K562 (cell line): Measurements from ENCODE around the gene CEACAM18. TPM values are rescaled to one million over a fixed set of nuclear protein-coding genes. Genes with fewer than 3 reads are reported as not detected.

Experiments used
- CCAR2 ChIP-seq: fragments of 200-400 bp; formaldehyde crosslinking; IDR thresholded peaks from 2 replicates; pipeline ENCODE4 v1.6.1; 2017; ENCODE audit warnings: mild to moderate bottlenecking, low read depth, low read length
- FOSL1 ChIP-seq: fragments of 200-800 bp; sonication (Bioruptor generic); conservative IDR thresholded peaks from 2 replicates; pipeline ENCODE4 v1.6.1; 2016; ENCODE audit warnings: missing genetic modification characterization, missing compliant biosample characterization
- GATAD2A ChIP-seq: fragments of 450-650 bp; IDR thresholded peaks from 2 replicates; pipeline ENCODE4 v1.6.1; 2017
- HDAC1 ChIP-seq, 2 experiments: fragments of 450-650 bp; IDR thresholded peaks; 2 replicates each; pipeline ENCODE4 v1.6.1; 2016 to 2017; ENCODE audit warnings: inconsistent platforms in 1 of 2, mild to moderate bottlenecking in 1 of 2, moderate library complexity in 1 of 2
- IFI16 ChIP-seq: fragments of 250-450 bp; sonication (Bioruptor Pico); IDR thresholded peaks from 2 replicates; pipeline ENCODE4 v2.1.2; 2022; ENCODE audit warnings: mild to moderate bottlenecking, inconsistent platforms
- NELFE ChIP-seq: IDR thresholded peaks from 2 replicates; pipeline ENCODE4 v1.6.1; 2011; ENCODE audit warnings: mild to moderate bottlenecking; ENCODE audit not compliant: insufficient read depth, insufficient read length
- NUFIP1 ChIP-seq: fragments of 450-650 bp; IDR thresholded peaks from 2 replicates; pipeline ENCODE4 v1.6.1; 2018; ENCODE audit not compliant: partially characterized antibody
- RBM34 ChIP-seq: fragments of 200-400 bp; formaldehyde crosslinking; IDR thresholded peaks from 2 replicates; pipeline ENCODE4 v1.6.1; 2018; ENCODE audit warnings: low read length, borderline replicate concordance; ENCODE audit not compliant: insufficient read depth
- SMAD4 ChIP-seq: fragments of 250-450 bp; sonication (Bioruptor Pico); conservative IDR thresholded peaks from 2 replicates; pipeline ENCODE4 v1.8.0; 2021; ENCODE audit warnings: inconsistent platforms, mild to moderate bottlenecking, moderate library complexity
- SP1 ChIP-seq: sonication (generic); formaldehyde crosslinking; IDR thresholded peaks from 2 replicates; pipeline ENCODE4 v1.8.1; 2022; ENCODE audit warnings: mild to moderate bottlenecking, missing genetic modification reagents
- TAL1 ChIP-seq: fragments of 450-650 bp; IDR thresholded peaks from 2 replicates; pipeline ENCODE4 v1.6.1; 2016; ENCODE audit warnings: mild to moderate bottlenecking
- TARDBP ChIP-seq: fragments of 450-650 bp; IDR thresholded peaks from 2 replicates; pipeline ENCODE4 v1.6.1; 2016
- TBL1XR1 ChIP-seq, 2 experiments: IDR thresholded peaks; 2 replicates each; pipeline ENCODE4 v1.6.1; 2012; ENCODE audit warnings: improper control_type of control experiment in 2 of 2, low read length in 2 of 2, mild to moderate bottlenecking in 1 of 2
- TRIM24 ChIP-seq, 2 experiments: fragments of 450-650 bp; IDR thresholded peaks; 2 replicates each; pipeline ENCODE4 v1.6.1; 2016
- YY1 ChIP-seq, 3 experiments: IDR thresholded peaks; 2 replicates each; pipeline ENCODE4 v1.6.1; 2011; ENCODE audit warnings: low read length in 2 of 3, mild to moderate bottlenecking in 2 of 3, moderate library complexity in 2 of 3, borderline replicate concordance in 1 of 3, control low read depth in 1 of 3, low read depth in 1 of 3; ENCODE audit not compliant: insufficient read depth in 3 of 3, insufficient replicate concordance in 2 of 3, control insufficient read depth in 1 of 3, insufficient read length in 1 of 3; ENCODE audit errors: extremely low read depth in 1 of 3
- ZNF239 ChIP-seq: fragments of 250-450 bp; sonication (Bioruptor Pico); IDR thresholded peaks from 2 replicates; pipeline ENCODE4 v1.4.0; 2020; ENCODE audit warnings: mild to moderate bottlenecking
- ZNF696 ChIP-seq: fragments of 250-450 bp; sonication (Bioruptor Pico); conservative IDR thresholded peaks from 2 replicates; pipeline ENCODE4 v1.4.0; 2020; ENCODE audit warnings: mild to moderate bottlenecking, moderate library complexity
- polyA plus RNA-seq, 8 experiments: library from polyadenylated mRNA; depleted of rRNA in 4 of 8; stranded (reverse) in 5 of 8; unstranded in 3 of 8; fragments of >200 nt; fragmentation: Nextera tagmentation in 2 of 8; fragmentation: Illumina TruSeq in 1 of 8; extraction: Ambion mirVana in 2 of 8; extraction: Trizol in 1 of 8; gene quantifications; 2 replicates each; pipeline versions ENCODE4 v1.2.1 to v1.2.3, GENCODE V29; 2011 to 2014; ENCODE audit warnings: inconsistent platforms in 1 of 8, missing spikeins in 1 of 8
- total RNA-seq, 7 experiments: library from RNA; depleted of rRNA in 6 of 7; stranded (reverse); fragments of >200 nt in 6 of 7; fragmentation: Illumina TruSeq in 2 of 7; extraction: Trizol in 2 of 7; gene quantifications; 2 replicates each; pipeline versions ENCODE4 v1.2.1 to v1.2.3, GENCODE V29; 2011 to 2021; ENCODE audit warnings: low replicate concordance in 1 of 7
- TF ChIP-seq, protein P1 (sequence below): fragments of 200-600 bp; sonication (generic); IDR thresholded peaks from one replicate; pipeline ENCODE4 v1.6.1; 2012; ENCODE audit warnings: mild to moderate bottlenecking, low read depth, low read length, inconsistent platforms

Gene CEACAM18
- total and polyA plus RNA-seq, 9 of the 15 experiments (the other 6 are each of a cell fraction or from before 2014, with no cell fraction given), result 0.08 to 0.24 (median 0.15) TPM; not detected in 3

DNA sequence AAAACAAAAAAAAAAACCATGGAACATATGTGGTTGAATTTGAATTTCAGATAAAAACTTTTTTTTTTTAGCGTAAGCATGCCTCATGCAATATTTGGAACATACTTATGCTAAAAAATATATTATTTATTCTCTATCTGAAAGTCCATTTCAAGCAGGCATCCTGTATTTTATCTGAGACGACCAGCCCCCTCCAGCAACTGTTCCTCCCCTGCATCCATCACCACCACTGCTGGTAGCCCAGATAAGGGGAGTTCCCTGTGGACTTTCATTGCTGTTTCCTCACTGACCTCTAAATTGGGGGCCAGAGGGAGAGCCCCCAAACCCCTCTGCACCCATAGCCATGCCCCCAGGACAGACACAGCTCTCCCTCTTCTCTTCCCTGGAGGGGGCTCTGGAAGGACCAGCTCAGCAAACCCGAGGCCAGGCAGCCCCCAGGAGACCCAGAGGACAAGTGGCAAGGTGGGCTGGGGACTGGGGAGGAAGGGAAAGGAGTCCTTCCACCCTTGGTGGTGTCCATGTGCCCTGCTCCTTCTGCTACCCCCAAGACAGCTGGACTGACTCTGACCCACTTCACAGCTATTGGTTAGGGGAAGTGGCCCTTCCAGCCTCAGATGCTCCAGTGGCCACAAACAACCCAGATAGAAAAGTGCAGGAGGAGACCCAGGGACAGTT, 29.9 kb downstream of the CEACAM18 start (continued):
- TF ChIP-seq, protein P1, sequence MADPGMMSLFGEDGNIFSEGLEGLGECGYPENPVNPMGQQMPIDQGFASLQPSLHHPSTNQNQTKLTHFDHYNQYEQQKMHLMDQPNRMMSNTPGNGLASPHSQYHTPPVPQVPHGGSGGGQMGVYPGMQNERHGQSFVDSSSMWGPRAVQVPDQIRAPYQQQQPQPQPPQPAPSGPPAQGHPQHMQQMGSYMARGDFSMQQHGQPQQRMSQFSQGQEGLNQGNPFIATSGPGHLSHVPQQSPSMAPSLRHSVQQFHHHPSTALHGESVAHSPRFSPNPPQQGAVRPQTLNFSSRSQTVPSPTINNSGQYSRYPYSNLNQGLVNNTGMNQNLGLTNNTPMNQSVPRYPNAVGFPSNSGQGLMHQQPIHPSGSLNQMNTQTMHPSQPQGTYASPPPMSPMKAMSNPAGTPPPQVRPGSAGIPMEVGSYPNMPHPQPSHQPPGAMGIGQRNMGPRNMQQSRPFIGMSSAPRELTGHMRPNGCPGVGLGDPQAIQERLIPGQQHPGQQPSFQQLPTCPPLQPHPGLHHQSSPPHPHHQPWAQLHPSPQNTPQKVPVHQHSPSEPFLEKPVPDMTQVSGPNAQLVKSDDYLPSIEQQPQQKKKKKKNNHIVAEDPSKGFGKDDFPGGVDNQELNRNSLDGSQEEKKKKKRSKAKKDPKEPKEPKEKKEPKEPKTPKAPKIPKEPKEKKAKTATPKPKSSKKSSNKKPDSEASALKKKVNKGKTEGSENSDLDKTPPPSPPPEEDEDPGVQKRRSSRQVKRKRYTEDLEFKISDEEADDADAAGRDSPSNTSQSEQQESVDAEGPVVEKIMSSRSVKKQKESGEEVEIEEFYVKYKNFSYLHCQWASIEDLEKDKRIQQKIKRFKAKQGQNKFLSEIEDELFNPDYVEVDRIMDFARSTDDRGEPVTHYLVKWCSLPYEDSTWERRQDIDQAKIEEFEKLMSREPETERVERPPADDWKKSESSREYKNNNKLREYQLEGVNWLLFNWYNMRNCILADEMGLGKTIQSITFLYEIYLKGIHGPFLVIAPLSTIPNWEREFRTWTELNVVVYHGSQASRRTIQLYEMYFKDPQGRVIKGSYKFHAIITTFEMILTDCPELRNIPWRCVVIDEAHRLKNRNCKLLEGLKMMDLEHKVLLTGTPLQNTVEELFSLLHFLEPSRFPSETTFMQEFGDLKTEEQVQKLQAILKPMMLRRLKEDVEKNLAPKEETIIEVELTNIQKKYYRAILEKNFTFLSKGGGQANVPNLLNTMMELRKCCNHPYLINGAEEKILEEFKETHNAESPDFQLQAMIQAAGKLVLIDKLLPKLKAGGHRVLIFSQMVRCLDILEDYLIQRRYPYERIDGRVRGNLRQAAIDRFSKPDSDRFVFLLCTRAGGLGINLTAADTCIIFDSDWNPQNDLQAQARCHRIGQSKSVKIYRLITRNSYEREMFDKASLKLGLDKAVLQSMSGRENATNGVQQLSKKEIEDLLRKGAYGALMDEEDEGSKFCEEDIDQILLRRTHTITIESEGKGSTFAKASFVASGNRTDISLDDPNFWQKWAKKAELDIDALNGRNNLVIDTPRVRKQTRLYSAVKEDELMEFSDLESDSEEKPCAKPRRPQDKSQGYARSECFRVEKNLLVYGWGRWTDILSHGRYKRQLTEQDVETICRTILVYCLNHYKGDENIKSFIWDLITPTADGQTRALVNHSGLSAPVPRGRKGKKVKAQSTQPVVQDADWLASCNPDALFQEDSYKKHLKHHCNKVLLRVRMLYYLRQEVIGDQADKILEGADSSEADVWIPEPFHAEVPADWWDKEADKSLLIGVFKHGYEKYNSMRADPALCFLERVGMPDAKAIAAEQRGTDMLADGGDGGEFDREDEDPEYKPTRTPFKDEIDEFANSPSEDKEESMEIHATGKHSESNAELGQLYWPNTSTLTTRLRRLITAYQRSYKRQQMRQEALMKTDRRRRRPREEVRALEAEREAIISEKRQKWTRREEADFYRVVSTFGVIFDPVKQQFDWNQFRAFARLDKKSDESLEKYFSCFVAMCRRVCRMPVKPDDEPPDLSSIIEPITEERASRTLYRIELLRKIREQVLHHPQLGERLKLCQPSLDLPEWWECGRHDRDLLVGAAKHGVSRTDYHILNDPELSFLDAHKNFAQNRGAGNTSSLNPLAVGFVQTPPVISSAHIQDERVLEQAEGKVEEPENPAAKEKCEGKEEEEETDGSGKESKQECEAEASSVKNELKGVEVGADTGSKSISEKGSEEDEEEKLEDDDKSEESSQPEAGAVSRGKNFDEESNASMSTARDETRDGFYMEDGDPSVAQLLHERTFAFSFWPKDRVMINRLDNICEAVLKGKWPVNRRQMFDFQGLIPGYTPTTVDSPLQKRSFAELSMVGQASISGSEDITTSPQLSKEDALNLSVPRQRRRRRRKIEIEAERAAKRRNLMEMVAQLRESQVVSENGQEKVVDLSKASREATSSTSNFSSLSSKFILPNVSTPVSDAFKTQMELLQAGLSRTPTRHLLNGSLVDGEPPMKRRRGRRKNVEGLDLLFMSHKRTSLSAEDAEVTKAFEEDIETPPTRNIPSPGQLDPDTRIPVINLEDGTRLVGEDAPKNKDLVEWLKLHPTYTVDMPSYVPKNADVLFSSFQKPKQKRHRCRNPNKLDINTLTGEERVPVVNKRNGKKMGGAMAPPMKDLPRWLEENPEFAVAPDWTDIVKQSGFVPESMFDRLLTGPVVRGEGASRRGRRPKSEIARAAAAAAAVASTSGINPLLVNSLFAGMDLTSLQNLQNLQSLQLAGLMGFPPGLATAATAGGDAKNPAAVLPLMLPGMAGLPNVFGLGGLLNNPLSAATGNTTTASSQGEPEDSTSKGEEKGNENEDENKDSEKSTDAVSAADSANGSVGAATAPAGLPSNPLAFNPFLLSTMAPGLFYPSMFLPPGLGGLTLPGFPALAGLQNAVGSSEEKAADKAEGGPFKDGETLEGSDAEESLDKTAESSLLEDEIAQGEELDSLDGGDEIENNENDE, result no peak
- TF ChIP-seq TRIM24 (IDR thresholded peaks at IDR 0.05) (peak; percentile 91 to 92), CCAR2 (no peak), NUFIP1 (no peak), ZNF239 (no peak), TAL1 (peak; percentile 99), FOSL1 (peak; percentile 66), HDAC1 (IDR thresholded peaks at IDR 0.05) (0 out of 4 replicates have a peak, but pooled peaks of 1 of the 2 experiments have one; percentile 9), RBM34 (no peak), SP1 (CRISPR knock-in tag) (peak; percentile 55; the same call in 1 of the 2 replicates), SMAD4 (peak; percentile 81), TARDBP (0 out of 2 replicates have a peak, but pooled peaks have one; percentile 46), ZNF696 (CRISPR knock-in tag) (no peak), TBL1XR1 (IDR thresholded peaks at IDR 0.05; ENCODE audit: low read length in 2 of 2) (peak; percentile 69 to 93; a peak in 3 of 4 replicates), GATAD2A (peak; percentile 88), NELFE (no peak), IFI16 (CRISPR knock-in tag) (no peak), YY1 (IDR thresholded peaks at IDR 0.05; ENCODE audit: borderline replicate concordance in 1 of 3, control insufficient read depth in 1 of 3, extremely low read depth in 1 of 3, insufficient read depth in 3 of 3, insufficient read length in 1 of 3, insufficient replicate concordance in 2 of 3, low read depth in 1 of 3, low read length in 2 of 3) (no peak)
